Thymus (tissue), 11 donors: ENCODE data around the gene IL17RD. TPM values are rescaled to one million over a fixed set of nuclear protein-coding genes. Genes with fewer than 3 reads are reported as not detected.

Experiments
- DNase-seq, 9 donors: peaks; one replicate each; pipeline ENCODE4 v3.0.0-alpha.2; 2013; ENCODE audit warnings: low spot score in 9 of 9, low read depth in 6 of 9, missing footprints in 1 of 9
- H3K27ac ChIP-seq, 2 donors: one replicate each; pipeline ENCODE4 v1.5.1; 2013; ENCODE audit warnings: control low read depth in 1 of 2, low read depth in 1 of 2, low read length in 1 of 2, mild to moderate bottlenecking in 1 of 2, moderate library complexity in 1 of 2
- H3K27me3 ChIP-seq, 2 donors: one replicate each; pipeline ENCODE4 v1.5.1; 2013; ENCODE audit warnings: low read length in 1 of 2; ENCODE audit not compliant: control insufficient read depth in 2 of 2, insufficient read depth in 1 of 2
- H3K36me3 ChIP-seq, 2 donors: one replicate each; pipeline ENCODE4 v1.5.1; 2013; ENCODE audit warnings: low read length in 1 of 2, mild to moderate bottlenecking in 1 of 2, moderate library complexity in 1 of 2; ENCODE audit not compliant: control insufficient read depth in 2 of 2, insufficient read depth in 2 of 2
- H3K4me1 ChIP-seq, 2 donors: one replicate each; pipeline ENCODE4 v1.5.1; 2013; ENCODE audit warnings: low read length in 2 of 2; ENCODE audit not compliant: control insufficient read depth in 2 of 2, insufficient read depth in 2 of 2
- H3K4me3 ChIP-seq, 2 donors: one replicate each; pipeline ENCODE4 v1.5.1; 2013; ENCODE audit warnings: low read length in 2 of 2, control low read depth in 1 of 2, mild to moderate bottlenecking in 1 of 2
- H3K9me3 ChIP-seq, 2 donors: one replicate each; pipeline ENCODE4 v1.5.1; 2013; ENCODE audit warnings: low read length in 1 of 2, mild to moderate bottlenecking in 1 of 2; ENCODE audit not compliant: control insufficient read depth in 2 of 2, insufficient read depth in 1 of 2
- WGBS: extraction: QIAGEN DNeasy Blood & Tissue Kit; methylation state at CpG from one replicate; pipeline ENCODE4 v1.1.7; 2013; 5-methylcytosine and 5-hydroxymethylcytosine counted together
- polyA plus RNA-seq: library from polyadenylated mRNA; stranded (reverse); fragments of 200-250 nt; gene quantifications from one replicate; pipeline ENCODE4 v1.2.3, GENCODE V29; 2013
- total RNA-seq: library from RNA; stranded (reverse); fragments of 120-200 nt; gene quantifications from one replicate; pipeline ENCODE4 v1.2.4, GENCODE V29; 2013
- donor health status: healthy.

The IL17RD gene
- total and polyA plus RNA-seq, 2 donors: 0.37 to 0.61 TPM

DNA sequence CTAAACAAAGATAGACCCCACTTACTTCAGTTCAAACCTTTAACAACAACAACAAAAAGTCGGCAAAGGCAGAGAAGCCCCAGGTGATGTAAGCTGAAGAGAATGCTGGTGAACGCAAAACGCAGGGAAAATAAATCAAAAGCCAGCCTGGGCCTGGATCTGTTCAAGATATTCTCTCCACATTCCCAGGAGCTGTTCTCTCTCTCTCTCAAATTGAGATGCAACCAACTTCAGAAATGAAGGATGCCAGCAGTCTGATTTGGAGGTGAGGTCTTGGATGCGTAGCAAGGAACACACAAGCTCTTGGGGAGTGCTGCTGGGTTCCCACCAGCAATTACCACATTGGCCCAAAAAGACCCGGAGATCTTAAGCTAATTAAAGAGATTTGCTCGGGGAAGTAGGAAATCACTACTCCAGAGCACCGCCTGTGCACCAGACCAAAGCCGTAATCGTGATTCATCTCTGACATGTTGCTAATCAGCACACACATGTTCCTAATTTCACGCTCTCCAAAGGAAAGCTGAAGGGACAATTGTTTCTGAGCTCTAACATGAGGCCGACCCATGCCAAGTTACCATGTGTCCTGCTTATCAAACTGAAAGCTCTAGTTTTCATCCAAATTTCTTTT lies 37.1 kb downstream of the IL17RD start:
- Histone ChIP-seq H3K27ac (no peak overlapping the region), H3K36me3 (no peaks in the 10 kb centered on the region), H3K4me1 (peaks cover 17 to 19% of the 10 kb centered on the region in 2 donors), H3K4me3 (no peak overlapping the region), H3K9me3 (no peaks in the 10 kb centered on the region), H3K27me3 (peaks cover 0 to 4% of the 10 kb centered on the region in 2 donors)
- DNase-seq: no peak
- 82% methylated on average over 11 of the region's 11 CpGs for WGBS

- H3K36me3 ChIP-seq: no peaks in the 10 kb centered on the region
- H3K27ac ChIP-seq: no peak overlapping the region
- no peak for DNase-seq
- WGBS: 97% methylated on average over 4 of the region's 4 CpGs
- no peaks in the 10 kb centered on the region for H3K9me3 ChIP-seq
- no peak overlapping the region for H3K4me3 ChIP-seq
- H3K4me1 ChIP-seq: peaks cover 16 to 18% of the 10 kb centered on the region in 2 donors
- peaks cover 0 to 4% of the 10 kb centered on the region in 2 donors for H3K27me3 ChIP-seq
These were observed 38.9 kb downstream of the IL17RD start for GRCh38 chr3:57126244-57126643.

GRCh38 chr3:57120451-57121174 lies 44.5 kb downstream of the IL17RD start:
- Histone ChIP-seq H3K4me1 (no peaks in the 10 kb centered on the region), H3K27me3 (peaks cover 0 to 2% of the 10 kb centered on the region in 2 donors), H3K4me3 (no peak overlapping the region), H3K27ac (no peak overlapping the region), H3K36me3 (no peaks in the 10 kb centered on the region), H3K9me3 (no peaks in the 10 kb centered on the region)
- WGBS: 96% methylated on average over 10 of the region's 10 CpGs
- no peak for DNase-seq

- no peak overlapping the region for H3K27ac ChIP-seq
- H3K27me3 ChIP-seq: peaks cover 0 to 2% of the 10 kb centered on the region in 2 donors
- DNase-seq: no peak
- WGBS: 96% methylated on average over 3 of the region's 3 CpGs
- no peaks in the 10 kb centered on the region for H3K36me3 ChIP-seq
- H3K4me3 ChIP-seq: no peak overlapping the region
- no peaks in the 10 kb centered on the region for H3K4me1 ChIP-seq
- no peaks in the 10 kb centered on the region for H3K9me3 ChIP-seq
These were observed 45.1 kb downstream of the IL17RD start for GRCh38 chr3:57120040-57120439.

DNA sequence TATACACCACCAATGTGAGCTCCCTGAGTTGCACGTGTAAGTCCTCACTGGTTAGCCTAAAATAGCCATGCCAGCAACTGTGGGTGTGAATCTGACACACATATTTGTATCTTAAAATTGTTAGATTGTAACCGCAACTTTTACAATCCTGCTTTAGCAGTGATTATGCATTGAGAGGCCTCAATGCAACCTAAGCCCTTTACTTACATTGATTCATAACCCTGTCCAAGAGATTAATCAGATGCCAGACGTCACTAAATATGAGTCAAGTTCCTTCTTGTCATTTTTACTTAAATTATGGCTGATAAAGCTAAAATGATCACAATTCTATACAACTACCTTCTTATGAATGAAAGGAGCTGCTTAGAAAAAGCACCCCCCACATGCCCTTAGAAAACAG lies 46.9 kb downstream of the IL17RD start:
- Histone ChIP-seq H3K4me3 (no peak overlapping the region), H3K4me1 (no peaks in the 10 kb centered on the region), H3K27me3 (peaks cover 0 to 2% of the 10 kb centered on the region in 2 donors), H3K36me3 (no peaks in the 10 kb centered on the region), H3K27ac (no peak overlapping the region), H3K9me3 (no peaks in the 10 kb centered on the region)
- DNase-seq: no peak
- 64% methylated on average over 3 of the region's 3 CpGs for WGBS

DNA sequence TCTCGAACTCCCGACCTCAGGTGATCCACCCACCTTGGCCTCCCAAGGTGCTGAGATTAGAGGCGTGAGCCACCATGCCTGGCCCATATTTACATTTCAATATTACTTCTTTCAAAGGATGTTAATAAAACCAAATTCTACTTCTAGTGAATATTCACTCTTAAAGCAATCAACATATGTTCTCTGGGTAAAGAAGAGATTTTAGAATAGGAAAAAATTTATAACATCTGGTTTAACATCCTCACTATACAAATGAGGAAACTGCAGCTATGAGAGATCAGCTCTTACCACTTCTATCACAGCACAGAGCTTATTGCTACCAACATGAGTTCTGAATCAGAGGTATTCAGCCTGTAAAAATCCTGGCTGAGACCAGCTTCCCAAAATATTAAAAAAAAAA lies 48.7 kb downstream of the IL17RD start:
- Histone ChIP-seq H3K36me3 (no peaks in the 10 kb centered on the region), H3K9me3 (no peaks in the 10 kb centered on the region), H3K27me3 (no peaks in the 10 kb centered on the region), H3K4me3 (no peak overlapping the region), H3K27ac (no peak overlapping the region), H3K4me1 (no peaks in the 10 kb centered on the region)
- WGBS: 95% methylated on average over 3 of the region's 3 CpGs
- DNase-seq: no peak

- whole genome bisulfite sequencing: 45% methylated on average over 5 of the region's 5 CpGs
- no peak overlapping the region for H3K27ac ChIP-seq
- H3K4me1 ChIP-seq: no peaks in the 10 kb centered on the region
- no peak for DNase-seq
- no peaks in the 10 kb centered on the region for H3K36me3 ChIP-seq
- peaks cover 0 to 3% of the 10 kb centered on the region in 2 donors for H3K27me3 ChIP-seq
- no peaks in the 10 kb centered on the region for H3K9me3 ChIP-seq
- H3K4me3 ChIP-seq: no peak overlapping the region
These were observed 52.9 kb downstream of the IL17RD start for GRCh38 chr3:57112206-57112605.

DNA sequence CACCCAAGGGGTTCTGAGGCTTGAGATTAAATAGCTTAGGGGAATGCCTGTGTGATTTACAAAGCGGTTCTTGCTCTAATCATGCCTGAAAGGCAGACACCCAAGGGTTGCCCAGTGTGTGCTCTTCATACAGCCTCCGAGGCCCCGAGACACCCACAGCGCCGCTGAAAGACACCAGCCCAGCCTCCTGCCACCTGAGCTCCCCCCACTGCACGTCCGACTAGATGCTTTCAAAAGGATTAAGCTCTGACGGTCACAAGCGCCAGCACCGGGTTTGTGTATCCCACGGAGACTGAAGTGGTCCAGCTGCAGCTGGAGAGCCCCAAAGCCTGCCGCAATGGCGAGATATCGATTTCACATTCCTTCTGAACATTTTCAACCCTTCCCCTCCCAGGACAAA lies 54.4 kb downstream of the IL17RD start:
- 95% methylated on average over 14 of the region's 14 CpGs for WGBS
- Histone ChIP-seq H3K4me1 (no peaks in the 10 kb centered on the region), H3K36me3 (no peaks in the 10 kb centered on the region), H3K4me3 (no peak overlapping the region), H3K9me3 (no peaks in the 10 kb centered on the region), H3K27me3 (peaks cover 0 to 3% of the 10 kb centered on the region in 2 donors), H3K27ac (no peak overlapping the region)
- DNase-seq: no peak

DNA sequence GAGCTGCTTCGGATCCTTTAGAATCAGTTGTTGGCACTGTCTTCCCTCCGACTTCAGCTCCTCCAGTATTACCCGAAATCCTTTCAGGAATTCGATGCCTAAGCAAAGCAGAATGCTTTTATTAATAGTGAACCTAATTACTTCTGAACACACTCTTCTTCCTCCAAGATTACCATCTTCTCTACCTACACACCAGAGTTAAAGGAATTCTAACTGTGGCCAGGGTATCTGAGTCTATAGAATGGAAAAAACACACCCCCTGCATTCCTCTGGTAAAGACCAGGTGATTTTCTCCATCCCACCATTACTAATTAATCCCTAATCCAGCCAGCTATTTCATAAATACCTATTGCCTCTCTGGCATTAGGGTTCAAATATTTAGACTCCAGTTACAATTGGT lies 54.9 kb downstream of the IL17RD start:
- Histone ChIP-seq H3K27ac (no peak overlapping the region), H3K27me3 (peaks cover 0 to 3% of the 10 kb centered on the region in 2 donors), H3K9me3 (no peaks in the 10 kb centered on the region), H3K36me3 (no peaks in the 10 kb centered on the region), H3K4me3 (no peak overlapping the region), H3K4me1 (no peaks in the 10 kb centered on the region)
- DNase-seq: no peak
- WGBS: 91% methylated on average over 4 of the region's 4 CpGs
